Medulla oblongata (tissue), 1 donor: Measurements from ENCODE around the gene TIMM23.

Experiments used
- DNase-seq: peaks from one replicate; pipeline ENCODE4 v3.0.0-alpha.2; 2015; ENCODE audit errors: extremely low spot score

Gene TIMM23

GRCh38 chr10:46052057-46052790, 79.9 kb downstream of the TIMM23 start:
- DNase-seq = no peak

GRCh38 chr10:46052791-46053375, 80.6 kb downstream of the TIMM23 start:
- DNase-seq = no peak
